ENCODE results near the gene NACA.

DNA sequence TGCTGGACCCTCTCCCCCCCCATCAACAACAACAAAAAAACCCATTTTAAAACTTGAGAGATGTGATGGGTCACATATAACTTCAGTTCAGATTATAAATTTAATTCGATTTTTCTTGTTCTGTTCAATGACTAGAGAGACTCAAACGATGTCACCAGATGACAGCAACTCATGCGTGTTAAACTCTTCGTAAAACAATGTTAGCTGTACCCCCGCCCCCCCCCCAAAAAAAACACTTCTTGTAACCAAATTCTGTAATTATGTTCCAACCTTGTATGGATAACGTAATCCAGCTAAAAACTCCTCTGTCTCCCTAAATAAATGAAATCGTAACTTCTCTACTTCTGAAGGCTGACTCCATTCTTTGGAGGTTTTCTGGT is 614 bp upstream of the NACA start:
- TF ChIP-seq, protein P1, sequence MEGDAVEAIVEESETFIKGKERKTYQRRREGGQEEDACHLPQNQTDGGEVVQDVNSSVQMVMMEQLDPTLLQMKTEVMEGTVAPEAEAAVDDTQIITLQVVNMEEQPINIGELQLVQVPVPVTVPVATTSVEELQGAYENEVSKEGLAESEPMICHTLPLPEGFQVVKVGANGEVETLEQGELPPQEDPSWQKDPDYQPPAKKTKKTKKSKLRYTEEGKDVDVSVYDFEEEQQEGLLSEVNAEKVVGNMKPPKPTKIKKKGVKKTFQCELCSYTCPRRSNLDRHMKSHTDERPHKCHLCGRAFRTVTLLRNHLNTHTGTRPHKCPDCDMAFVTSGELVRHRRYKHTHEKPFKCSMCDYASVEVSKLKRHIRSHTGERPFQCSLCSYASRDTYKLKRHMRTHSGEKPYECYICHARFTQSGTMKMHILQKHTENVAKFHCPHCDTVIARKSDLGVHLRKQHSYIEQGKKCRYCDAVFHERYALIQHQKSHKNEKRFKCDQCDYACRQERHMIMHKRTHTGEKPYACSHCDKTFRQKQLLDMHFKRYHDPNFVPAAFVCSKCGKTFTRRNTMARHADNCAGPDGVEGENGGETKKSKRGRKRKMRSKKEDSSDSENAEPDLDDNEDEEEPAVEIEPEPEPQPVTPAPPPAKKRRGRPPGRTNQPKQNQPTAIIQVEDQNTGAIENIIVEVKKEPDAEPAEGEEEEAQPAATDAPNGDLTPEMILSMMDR (conservative IDR thresholded peaks at IDR 0.05; ENCODE audit: low read depth, low read length): no peak
- TF ChIP-seq EZH2 (IDR thresholded peaks at IDR 0.05; ENCODE audit: low read length, unreplicated experiment) (no peak), EZH2phosphoT487 (IDR thresholded peaks at IDR 0.05; ENCODE audit: borderline replicate concordance, low read length) (no peak)

All from PC-3 (cell line).